HEK293 (cell line): Measurements from ENCODE around the gene ANKRD37.

Source experiments
- BCL11A ChIP-seq: fragments of 450-650 bp; formaldehyde crosslinking; IDR thresholded peaks from 2 replicates; pipeline ENCODE4 v1.5.1; 2016; ENCODE audit warnings: low read depth, missing biosample characterization, missing genetic modification characterization
- ZBTB17 ChIP-seq: fragments of 450-650 bp; formaldehyde crosslinking; IDR thresholded peaks from 2 replicates; pipeline ENCODE4 v1.5.1; 2016; ENCODE audit warnings: missing biosample characterization, missing genetic modification characterization
- ZNF302 ChIP-seq: fragments of 450-650 bp; formaldehyde crosslinking; IDR thresholded peaks from 2 replicates; pipeline ENCODE4 v1.5.1; 2016; ENCODE audit warnings: missing biosample characterization, missing genetic modification characterization, low read depth
- ZNF433 ChIP-seq: fragments of 450-650 bp; formaldehyde crosslinking; IDR thresholded peaks from 2 replicates; pipeline ENCODE4 v1.5.1; 2016; ENCODE audit warnings: missing biosample characterization, missing genetic modification characterization, low read depth
- ZNF768 ChIP-seq: fragments of 450-650 bp; formaldehyde crosslinking; IDR thresholded peaks from 2 replicates; pipeline ENCODE4 v1.5.1; 2018; ENCODE audit warnings: missing biosample characterization, mild to moderate bottlenecking, missing genetic modification characterization
- ZNF777 ChIP-seq: fragments of 450-650 bp; formaldehyde crosslinking; IDR thresholded peaks from 2 replicates; pipeline ENCODE4 v1.5.1; 2017; ENCODE audit warnings: missing biosample characterization, missing genetic modification characterization, borderline replicate concordance
- TF ChIP-seq, protein P1 (sequence below): fragments of 450-650 bp; formaldehyde crosslinking; IDR thresholded peaks from 2 replicates; pipeline ENCODE4 v1.5.1; 2016; ENCODE audit warnings: missing biosample characterization, missing genetic modification characterization
- TF ChIP-seq, protein P2 (sequence below): fragments of 450-650 bp; formaldehyde crosslinking; IDR thresholded peaks from 2 replicates; pipeline ENCODE4 v1.5.1; 2016; ENCODE audit warnings: missing biosample characterization, missing genetic modification characterization
- TF ChIP-seq, protein P3 (sequence below): fragments of 450-650 bp; formaldehyde crosslinking; conservative IDR thresholded peaks from 2 replicates; pipeline ENCODE4 v1.5.1; 2016; ENCODE audit warnings: low read depth, missing biosample characterization, missing genetic modification characterization
- TF ChIP-seq, protein P4 (sequence below): fragments of 450-650 bp; formaldehyde crosslinking; IDR thresholded peaks from 2 replicates; pipeline ENCODE4 v1.5.1; 2016; ENCODE audit warnings: missing biosample characterization, missing genetic modification characterization

DNA sequence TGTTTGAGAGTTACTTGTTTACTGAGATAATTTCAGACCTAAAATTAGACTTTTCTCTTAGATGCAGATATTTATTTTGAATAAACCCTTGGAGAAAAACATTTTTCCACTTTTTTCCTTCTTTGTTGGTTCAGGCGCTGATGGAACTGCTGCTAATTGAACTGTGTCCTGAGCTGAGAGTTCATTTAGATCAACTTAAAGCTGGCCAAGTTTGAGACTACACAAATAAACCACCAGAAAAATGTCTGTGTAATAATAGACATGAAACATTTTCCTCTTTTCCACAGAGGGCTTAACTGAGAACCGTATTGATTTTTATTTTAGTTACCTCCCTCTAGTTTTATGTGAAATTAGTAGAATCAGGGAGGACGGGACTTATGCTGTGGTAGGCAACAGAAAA lies 33.4 kb upstream of the ANKRD37 start:
- no peak for TF ChIP-seq ZBTB17 (tag by site-specific recombination)
- TF ChIP-seq, protein P1, sequence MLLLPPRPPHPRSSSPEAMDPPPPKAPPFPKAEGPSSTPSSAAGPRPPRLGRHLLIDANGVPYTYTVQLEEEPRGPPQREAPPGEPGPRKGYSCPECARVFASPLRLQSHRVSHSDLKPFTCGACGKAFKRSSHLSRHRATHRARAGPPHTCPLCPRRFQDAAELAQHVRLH (tag by site-specific recombination): no peak
- no peak for TF ChIP-seq ZNF777 (tag by site-specific recombination)
- TF ChIP-seq, protein P2, sequence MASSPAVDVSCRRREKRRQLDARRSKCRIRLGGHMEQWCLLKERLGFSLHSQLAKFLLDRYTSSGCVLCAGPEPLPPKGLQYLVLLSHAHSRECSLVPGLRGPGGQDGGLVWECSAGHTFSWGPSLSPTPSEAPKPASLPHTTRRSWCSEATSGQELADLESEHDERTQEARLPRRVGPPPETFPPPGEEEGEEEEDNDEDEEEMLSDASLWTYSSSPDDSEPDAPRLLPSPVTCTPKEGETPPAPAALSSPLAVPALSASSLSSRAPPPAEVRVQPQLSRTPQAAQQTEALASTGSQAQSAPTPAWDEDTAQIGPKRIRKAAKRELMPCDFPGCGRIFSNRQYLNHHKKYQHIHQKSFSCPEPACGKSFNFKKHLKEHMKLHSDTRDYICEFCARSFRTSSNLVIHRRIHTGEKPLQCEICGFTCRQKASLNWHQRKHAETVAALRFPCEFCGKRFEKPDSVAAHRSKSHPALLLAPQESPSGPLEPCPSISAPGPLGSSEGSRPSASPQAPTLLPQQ (tag by site-specific recombination): no peak
- TF ChIP-seq, protein P3, sequence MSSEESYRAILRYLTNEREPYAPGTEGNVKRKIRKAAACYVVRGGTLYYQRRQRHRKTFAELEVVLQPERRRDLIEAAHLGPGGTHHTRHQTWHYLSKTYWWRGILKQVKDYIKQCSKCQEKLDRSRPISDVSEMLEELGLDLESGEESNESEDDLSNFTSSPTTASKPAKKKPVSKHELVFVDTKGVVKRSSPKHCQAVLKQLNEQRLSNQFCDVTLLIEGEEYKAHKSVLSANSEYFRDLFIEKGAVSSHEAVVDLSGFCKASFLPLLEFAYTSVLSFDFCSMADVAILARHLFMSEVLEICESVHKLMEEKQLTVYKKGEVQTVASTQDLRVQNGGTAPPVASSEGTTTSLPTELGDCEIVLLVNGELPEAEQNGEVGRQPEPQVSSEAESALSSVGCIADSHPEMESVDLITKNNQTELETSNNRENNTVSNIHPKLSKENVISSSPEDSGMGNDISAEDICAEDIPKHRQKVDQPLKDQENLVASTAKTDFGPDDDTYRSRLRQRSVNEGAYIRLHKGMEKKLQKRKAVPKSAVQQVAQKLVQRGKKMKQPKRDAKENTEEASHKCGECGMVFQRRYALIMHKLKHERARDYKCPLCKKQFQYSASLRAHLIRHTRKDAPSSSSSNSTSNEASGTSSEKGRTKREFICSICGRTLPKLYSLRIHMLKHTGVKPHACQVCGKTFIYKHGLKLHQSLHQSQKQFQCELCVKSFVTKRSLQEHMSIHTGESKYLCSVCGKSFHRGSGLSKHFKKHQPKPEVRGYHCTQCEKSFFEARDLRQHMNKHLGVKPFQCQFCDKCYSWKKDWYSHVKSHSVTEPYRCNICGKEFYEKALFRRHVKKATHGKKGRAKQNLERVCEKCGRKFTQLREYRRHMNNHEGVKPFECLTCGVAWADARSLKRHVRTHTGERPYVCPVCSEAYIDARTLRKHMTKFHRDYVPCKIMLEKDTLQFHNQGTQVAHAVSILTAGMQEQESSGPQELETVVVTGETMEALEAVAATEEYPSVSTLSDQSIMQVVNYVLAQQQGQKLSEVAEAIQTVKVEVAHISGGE (tag by site-specific recombination): no peak
- no peak for TF ChIP-seq ZNF433 (tag by site-specific recombination)
- no peak for TF ChIP-seq ZNF768 (tag by site-specific recombination)
- no peak for TF ChIP-seq ZNF302 (tag by site-specific recombination)
- no peak for TF ChIP-seq BCL11A
- TF ChIP-seq, protein P4, sequence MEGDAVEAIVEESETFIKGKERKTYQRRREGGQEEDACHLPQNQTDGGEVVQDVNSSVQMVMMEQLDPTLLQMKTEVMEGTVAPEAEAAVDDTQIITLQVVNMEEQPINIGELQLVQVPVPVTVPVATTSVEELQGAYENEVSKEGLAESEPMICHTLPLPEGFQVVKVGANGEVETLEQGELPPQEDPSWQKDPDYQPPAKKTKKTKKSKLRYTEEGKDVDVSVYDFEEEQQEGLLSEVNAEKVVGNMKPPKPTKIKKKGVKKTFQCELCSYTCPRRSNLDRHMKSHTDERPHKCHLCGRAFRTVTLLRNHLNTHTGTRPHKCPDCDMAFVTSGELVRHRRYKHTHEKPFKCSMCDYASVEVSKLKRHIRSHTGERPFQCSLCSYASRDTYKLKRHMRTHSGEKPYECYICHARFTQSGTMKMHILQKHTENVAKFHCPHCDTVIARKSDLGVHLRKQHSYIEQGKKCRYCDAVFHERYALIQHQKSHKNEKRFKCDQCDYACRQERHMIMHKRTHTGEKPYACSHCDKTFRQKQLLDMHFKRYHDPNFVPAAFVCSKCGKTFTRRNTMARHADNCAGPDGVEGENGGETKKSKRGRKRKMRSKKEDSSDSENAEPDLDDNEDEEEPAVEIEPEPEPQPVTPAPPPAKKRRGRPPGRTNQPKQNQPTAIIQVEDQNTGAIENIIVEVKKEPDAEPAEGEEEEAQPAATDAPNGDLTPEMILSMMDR (tag by site-specific recombination): no peak
